Parathyroid adenoma (tissue), 2 donors: ENCODE measurements around the gene VEGFB.

Source experiments
- H2AFZ ChIP-seq: fragments of 300-600 bp; sonication (generic); one replicate; pipeline ENCODE4 v1.7.0; 2017; ENCODE audit warnings: antibody characterized with exemption, mild to moderate bottlenecking
- H3K27ac ChIP-seq: fragments of 300-600 bp; sonication (generic); one replicate; pipeline ENCODE4 v1.7.0; 2017
- H3K27me3 ChIP-seq: fragments of 300-600 bp; sonication (generic); one replicate; pipeline ENCODE4 v1.7.0; 2017; ENCODE audit warnings: low read length; ENCODE audit not compliant: control insufficient read depth, insufficient read depth
- H3K36me3 ChIP-seq: fragments of 300-600 bp; sonication (generic); one replicate; pipeline ENCODE4 v1.7.0; 2017; ENCODE audit warnings: low read length; ENCODE audit not compliant: control insufficient read depth, insufficient read depth
- H3K4me1 ChIP-seq: fragments of 300-600 bp; sonication (generic); one replicate; pipeline ENCODE4 v1.7.0; 2017; ENCODE audit warnings: control low read depth
- H3K4me2 ChIP-seq: fragments of 300-600 bp; sonication (generic); one replicate; pipeline ENCODE4 v1.7.0; 2017; ENCODE audit warnings: low read length
- H3K4me3 ChIP-seq: fragments of 300-600 bp; sonication (generic); one replicate; pipeline ENCODE4 v1.7.0; 2017; ENCODE audit warnings: low read depth, low read length
- H3K79me2 ChIP-seq: fragments of 300-600 bp; sonication (generic); one replicate; pipeline ENCODE4 v1.7.0; 2017; ENCODE audit warnings: control low read depth
- H3K9ac ChIP-seq: fragments of 300-600 bp; sonication (generic); one replicate; pipeline ENCODE4 v1.7.0; 2017; ENCODE audit warnings: mild to moderate bottlenecking
- H3K9me3 ChIP-seq: fragments of 300-600 bp; sonication (generic); one replicate; pipeline ENCODE4 v1.7.0; 2017; ENCODE audit warnings: low read length; ENCODE audit not compliant: control insufficient read depth
- CTCF ChIP-seq: fragments of 300-600 bp; sonication (generic); IDR thresholded peaks from one replicate; pipeline ENCODE4 v1.7.0; 2017; ENCODE audit warnings: antibody characterized with exemption, mild to moderate bottlenecking
- donor health status: primary hyperparathyroidism.

VEGFB gene

DNA sequence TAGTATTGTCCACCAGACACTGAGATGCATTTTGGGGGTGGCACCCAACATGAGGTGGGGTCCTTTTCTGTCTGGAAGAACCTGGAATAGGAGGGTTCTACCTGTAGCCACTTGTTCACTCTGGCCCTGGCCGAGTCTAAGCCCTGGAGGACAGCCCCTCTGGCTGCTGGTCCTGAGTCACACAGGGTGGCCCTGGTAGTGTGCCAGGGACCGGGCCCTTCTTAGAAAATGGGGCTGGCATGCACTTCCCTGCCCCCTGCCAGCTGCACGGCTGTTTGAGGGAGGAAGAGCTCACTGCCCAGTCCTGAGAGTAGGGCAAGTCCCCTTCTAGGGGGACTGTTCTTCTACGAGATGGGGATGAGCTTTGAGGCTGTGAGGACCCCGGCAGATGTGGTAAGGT, 19.1 kb downstream of the VEGFB start:
- H3K4me3 ChIP-seq: no peak overlapping the region
- H3K4me2 ChIP-seq: no peak overlapping the region
- H3K9ac ChIP-seq: no peak overlapping the region
- H3K4me1 ChIP-seq: peaks cover 23% of the 10 kb centered on the region
- no peaks in the 10 kb centered on the region for H3K27me3 ChIP-seq
- TF ChIP-seq CTCF: no peak
- no peaks in the 10 kb centered on the region for H3K36me3 ChIP-seq
- no peaks in the 10 kb centered on the region for H3K79me2 ChIP-seq
- H3K9me3 ChIP-seq: no peaks in the 10 kb centered on the region
- H3K27ac ChIP-seq: no peak overlapping the region
- no peak overlapping the region for H2AFZ ChIP-seq

DNA sequence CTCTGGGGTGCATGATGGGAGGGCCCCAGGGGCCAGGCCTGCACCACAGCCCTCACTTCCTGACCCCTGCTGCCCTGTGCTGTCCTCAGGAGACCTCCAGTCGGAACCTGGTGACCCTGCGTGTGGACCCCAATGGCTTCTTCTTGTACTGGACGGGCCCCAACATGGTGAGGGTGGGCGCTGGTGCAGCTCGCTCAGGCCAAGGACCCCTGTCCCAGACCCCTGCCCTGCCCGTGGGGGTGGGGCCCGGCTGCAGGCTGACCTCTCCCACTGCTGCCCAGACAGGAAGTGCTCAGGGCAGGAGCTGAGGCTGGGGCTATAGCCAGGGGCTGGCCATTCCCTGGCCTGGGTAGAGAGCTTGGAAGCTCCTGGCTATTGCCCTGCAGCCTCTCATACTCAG, 19.9 kb downstream of the VEGFB start:
- no peaks in the 10 kb centered on the region for H3K36me3 ChIP-seq
- no peak overlapping the region for H3K27ac ChIP-seq
- peaks cover 23% of the 10 kb centered on the region for H3K4me1 ChIP-seq
- H3K79me2 ChIP-seq: no peaks in the 10 kb centered on the region
- no peak overlapping the region for H3K4me2 ChIP-seq
- no peak for TF ChIP-seq CTCF
- H2AFZ ChIP-seq: no peak overlapping the region
- no peak overlapping the region for H3K4me3 ChIP-seq
- no peaks in the 10 kb centered on the region for H3K27me3 ChIP-seq
- H3K9ac ChIP-seq: no peak overlapping the region
- H3K9me3 ChIP-seq: no peaks in the 10 kb centered on the region

GRCh38 chr11:64255135-64256128, 21.0 kb downstream of the VEGFB start:
- H3K36me3 ChIP-seq: no peaks in the 10 kb centered on the region
- no peaks in the 10 kb centered on the region for H3K27me3 ChIP-seq
- H3K79me2 ChIP-seq: no peaks in the 10 kb centered on the region
- peaks cover 23% of the 10 kb centered on the region for H3K4me1 ChIP-seq
- H3K27ac ChIP-seq: peak overlapping the region; percentile 15
- no peak overlapping the region for H2AFZ ChIP-seq
- TF ChIP-seq CTCF: no peak
- H3K4me2 ChIP-seq: no peak overlapping the region
- no peaks in the 10 kb centered on the region for H3K9me3 ChIP-seq
- H3K9ac ChIP-seq: no peak overlapping the region
- no peak overlapping the region for H3K4me3 ChIP-seq

DNA sequence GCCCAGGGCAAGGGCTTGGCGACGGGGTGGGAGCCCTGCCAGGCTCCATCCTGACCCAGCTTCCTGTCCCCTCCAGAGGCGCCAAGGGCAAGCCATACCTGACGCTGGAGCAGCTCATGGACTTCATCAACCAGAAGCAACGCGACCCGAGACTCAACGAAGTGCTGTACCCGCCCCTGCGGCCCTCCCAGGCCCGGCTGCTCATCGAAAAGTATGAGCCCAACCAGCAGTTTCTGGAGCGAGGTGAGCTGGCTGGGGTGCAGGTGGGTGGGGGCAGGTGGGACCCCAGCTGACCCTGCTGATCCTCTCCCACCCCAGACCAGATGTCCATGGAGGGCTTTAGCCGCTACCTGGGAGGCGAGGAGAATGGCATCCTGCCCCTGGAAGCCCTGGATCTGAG, 21.9 kb downstream of the VEGFB start:
- no peak overlapping the region for H3K9ac ChIP-seq
- H3K36me3 ChIP-seq: no peaks in the 10 kb centered on the region
- no peak overlapping the region for H3K4me3 ChIP-seq
- no peak overlapping the region for H3K4me2 ChIP-seq
- no peak overlapping the region for H2AFZ ChIP-seq
- no peaks in the 10 kb centered on the region for H3K9me3 ChIP-seq
- no peaks in the 10 kb centered on the region for H3K79me2 ChIP-seq
- H3K27me3 ChIP-seq: no peaks in the 10 kb centered on the region
- H3K27ac ChIP-seq: no peak overlapping the region
- TF ChIP-seq CTCF: no peak
- peaks cover 23% of the 10 kb centered on the region for H3K4me1 ChIP-seq
